HG03064 (cell line): Measurements from ENCODE around the gene RNF43.

Source experiments
- ATAC-seq: cut with Tn5 transposase; IDR thresholded peaks from one replicate; pipeline ENCODE4 v1.9.1; 2021; ENCODE audit warnings: low read depth; ENCODE audit not compliant: unreplicated experiment

RNF43 gene

DNA sequence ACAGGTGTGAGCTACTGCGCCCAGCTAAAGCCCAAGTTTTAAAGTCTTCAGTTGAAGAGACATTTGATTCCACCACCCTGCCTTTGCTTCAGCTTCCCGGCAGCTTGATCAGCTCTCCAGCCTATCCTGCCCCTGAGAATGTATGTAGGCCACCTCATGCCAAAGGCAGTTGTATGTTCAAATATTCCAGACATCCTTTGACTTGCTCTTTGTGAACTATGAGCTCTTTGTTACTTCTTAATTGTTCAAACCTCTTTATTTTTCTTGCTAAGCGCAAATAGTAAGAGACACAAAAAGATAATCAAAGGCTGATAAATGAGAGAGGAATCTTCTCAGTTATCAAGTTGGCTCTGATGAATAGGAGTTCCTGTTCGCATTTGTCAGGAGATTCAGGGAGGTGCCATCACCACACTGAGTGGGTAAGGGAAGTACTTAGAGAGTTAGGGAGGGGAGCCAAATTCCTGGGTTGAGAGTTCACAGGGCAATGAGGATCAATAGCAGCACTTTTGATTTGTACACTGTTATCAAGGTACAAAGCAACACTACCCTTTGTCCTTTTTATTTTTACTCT lies 33.4 kb downstream of the RNF43 start:
- ATAC-seq = no peak

DNA sequence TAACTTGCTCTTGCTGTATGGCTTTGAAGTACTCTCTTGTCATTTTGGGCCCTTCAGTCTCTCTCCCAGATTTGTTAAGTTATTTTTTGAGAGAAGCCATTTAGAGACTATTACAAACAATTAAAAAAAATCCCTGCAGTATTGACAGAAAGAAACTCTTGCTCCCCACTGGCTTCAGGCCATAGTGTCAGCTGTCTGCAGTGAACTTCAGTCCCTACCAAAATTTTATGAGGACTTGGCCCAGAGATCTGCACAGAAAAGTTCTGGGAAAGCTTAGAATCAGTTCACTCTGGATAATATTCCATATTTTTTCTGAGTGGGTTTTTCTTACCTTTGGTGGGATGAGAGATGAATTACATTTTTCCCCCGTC lies 34.5 kb downstream of the RNF43 start:
- ATAC-seq = no peak

DNA sequence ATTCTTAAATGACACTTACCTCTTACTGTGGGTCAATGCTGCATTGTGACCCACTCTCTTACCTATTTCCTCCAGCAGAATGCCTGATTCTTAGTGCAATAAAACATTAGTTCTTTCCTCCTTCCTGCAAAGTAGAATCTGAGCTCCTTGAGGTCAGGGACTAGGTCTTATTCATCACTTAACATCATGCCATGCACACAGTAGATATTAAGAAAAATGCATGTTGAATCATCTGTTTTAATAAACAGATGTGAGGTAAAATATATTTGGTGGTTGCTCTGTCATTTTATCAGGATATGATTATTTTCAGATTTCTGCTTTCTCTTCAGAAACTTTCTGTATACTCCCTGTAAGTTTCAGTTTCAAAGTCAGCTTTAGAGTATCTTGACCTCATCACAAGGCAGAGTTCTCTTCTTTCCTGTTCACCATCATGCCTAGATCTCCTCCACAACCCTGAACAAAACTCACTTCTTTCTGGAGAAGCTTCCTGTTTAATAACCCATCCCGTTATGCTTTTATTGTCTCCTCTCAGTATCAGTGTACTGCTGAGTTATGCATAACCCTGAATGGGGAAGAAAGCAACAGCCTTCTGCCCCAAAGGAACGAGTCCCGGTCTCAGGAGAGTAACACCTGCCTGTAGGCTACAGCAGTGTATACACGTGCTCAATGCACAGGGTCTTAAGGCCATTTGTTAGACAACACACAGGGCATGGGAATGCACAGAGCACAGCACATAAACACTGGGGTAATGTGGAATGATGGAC lies 35.0 kb downstream of the RNF43 start:
- no peak for ATAC-seq

DNA sequence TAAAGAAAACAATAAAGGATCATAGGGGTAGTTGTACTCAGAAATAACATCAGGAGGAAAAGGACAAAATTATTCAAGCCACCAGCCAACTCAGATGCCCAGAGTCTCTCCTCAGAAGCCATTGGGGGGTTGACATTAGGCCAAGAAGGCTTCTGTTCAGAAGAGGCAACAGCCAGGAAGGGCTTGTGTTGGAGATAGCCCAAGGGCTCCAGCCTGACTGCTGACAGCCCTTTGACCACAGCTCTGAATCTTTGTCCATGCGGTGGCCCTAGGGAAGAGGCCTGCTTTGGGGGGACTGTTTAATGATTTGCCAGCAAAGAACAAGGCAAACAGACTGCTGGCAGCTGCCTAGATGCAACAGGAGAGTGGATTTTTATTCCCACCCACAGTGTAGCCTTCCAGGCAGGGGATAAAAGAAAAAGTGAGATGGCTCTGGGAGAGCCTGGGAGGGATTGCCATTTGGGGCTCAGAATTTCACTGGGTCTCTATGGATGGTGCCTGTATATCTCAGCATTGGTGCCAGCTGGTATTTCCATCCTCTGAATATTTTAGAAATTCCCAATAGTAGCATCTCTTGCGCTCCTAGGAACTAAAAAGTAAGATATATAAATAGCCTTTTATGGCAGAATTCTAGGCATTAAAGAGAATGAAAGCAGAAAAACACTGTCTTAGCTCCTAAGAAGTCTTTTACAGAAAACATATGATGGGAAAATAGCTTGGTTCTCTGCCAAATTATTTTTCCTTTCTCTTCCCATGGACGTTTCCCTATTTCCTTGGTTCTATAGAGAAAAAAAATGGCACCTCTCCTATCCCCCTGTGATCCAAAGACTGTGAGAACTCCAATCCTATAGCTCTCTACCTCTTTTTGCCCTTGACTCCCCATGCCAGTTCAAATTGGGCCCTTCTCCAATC lies 36.0 kb downstream of the RNF43 start:
- no peak for ATAC-seq

DNA sequence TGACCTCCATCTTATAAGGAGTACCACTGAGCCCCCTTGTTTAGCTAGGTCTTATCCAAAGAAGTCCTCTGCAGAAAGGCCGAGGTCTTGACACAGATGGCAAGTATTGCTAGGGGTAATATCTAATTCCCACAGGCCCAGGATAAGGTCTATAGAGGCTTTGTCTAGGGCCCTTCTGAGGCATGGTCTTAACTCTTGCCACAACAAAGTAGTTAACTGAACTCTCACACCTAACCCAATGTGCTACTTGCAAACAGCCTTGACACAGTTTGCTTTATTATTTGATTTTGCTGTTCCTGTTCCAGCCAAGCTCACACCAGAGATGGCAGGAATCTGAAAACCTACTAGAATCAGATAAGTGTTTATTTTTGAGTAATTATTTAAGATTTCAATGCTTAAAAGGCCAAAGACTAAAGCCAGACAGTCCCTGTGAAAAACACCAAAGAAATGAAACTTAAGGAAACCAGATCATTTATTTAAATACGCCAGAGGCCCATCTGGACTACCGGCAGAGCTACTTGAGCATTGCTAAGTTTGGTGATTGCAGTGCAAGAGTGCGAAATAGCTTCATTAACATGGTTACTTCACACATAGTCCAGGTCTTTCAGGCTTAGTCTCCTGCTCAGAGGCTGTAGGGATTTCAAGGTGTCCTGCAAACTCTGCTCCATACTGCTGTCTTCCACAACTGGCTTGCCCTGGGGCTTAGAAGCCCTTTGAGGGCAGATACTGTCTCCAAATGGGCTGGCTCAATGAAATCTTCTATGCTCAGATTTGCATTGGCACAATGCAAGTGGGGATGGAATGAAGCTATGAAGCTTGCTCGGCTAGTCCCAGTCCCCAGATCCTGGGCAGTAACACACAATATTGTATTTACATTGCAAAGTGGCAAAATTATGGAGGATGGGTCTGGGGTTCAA lies 36.9 kb downstream of the RNF43 start:
- ATAC-seq = no peak

DNA sequence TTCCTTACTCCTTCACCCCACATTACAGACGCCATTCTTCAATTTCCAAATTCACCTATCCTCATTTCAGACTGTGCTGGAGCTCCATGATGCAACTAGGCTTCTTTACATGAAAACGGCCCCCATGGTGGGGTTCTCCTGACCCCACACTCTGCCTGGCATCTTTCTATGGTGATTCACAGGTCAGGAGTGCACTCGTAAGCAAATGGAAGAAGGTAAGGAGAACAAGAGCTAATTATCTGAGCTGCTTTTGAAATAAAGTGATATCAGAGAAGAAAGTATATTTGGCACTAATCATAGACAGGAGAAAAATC lies 37.9 kb downstream of the RNF43 start:
- no peak for ATAC-seq

DNA sequence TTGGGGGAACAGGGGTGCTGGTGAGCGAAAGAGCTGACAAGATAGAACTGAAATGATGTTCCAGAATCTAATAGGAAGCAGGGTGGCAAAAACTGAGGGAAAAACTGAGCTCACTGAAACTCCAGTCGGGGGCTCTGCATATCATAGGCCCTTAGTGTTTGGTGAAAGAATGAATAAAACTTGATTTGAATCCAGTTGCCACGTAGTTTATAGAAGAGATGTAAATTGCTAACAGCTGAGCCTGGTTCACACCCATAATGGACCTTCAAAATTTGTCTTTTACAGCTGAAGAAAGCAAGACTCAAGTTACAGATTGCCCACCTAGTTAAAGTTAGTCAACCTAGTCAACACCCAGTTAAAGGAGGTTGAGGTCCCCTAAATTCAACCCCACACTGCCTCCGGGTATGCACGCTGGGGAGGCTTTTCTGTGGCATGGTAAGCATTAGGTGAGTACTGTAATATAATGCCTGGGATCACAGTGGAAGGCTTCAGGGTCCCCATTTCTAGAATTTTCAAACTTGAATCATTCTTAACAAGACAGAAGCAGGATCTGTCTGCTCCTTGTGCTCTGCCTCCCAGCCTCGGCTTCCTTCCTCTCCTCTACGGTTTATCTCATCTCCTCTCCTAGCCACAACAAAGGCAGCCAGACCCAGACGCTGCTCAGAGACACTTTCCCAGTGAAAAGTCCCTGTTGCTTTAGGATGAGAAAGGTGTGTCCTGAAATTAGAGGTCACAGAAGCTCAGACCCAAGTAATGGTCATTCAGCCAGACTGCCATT lies 38.4 kb downstream of the RNF43 start:
- no peak for ATAC-seq

DNA sequence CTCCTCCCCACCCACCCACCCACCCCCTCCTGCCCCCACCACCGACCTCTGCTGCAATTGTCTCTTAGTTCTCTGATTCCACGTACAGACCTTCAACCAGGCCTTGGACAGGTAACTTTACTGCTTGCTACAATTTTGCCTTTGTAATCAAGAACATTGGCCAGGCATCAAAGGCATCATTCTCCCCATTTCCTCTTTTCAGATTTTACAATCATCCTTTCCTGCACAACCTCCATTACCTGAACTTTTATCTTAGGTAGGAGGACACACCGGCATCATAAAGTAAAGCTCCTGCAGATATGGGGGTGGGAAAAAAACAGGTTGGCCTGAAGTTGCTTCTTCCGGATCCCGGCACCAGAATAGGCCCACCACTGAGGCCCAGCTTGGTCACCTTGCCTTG lies 39.7 kb downstream of the RNF43 start:
- no peak for ATAC-seq

DNA sequence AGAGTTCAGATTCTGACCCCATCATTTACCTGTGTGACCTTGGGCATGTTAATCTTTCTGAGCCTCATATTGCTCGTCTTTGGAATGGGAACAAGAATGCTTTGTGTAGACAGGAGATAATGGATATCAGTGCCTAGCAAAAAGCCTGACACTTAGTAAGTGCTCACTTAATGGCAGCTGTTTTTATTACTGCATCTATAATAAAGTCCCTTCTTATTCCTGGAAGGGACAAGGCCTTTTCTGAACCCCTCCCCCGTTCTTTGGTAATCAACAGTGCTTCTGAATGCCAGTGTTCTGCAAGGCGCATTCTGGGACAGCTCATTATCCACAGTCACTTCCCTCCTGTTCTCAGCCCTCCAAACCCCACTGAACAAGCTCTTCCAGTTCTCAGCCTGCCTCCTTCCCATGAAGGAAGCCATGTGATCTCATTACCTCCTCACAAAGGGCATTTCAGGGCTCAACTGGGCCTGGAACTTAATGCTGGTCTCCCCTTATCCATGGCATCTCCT lies 40.2 kb downstream of the RNF43 start:
- ATAC-seq = no peak

DNA sequence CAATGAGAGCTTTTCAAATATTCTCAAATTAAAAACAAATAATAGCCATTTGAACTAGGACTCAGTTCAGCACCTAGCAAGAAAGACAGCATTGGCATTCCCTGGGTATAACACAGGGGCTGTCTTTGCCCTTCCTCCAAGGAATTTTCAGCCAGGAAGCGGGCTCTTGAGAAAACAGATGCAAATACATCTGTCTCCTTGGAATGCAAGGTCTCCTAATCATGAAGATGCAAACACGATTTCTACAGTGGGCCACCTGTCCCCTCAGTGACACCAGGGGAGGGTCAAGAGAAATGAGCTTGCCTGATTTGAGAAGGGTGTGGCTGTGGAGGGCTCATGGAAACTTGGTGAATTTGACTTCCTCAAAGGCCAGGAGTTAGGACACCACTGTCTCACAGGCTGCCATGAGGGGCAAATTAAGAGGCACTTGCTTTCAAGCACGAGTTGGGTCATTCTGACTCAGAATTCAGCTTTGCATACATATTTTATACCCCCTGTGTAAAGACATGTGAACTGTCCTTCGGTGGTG lies 40.8 kb downstream of the RNF43 start:
- no peak for ATAC-seq

DNA sequence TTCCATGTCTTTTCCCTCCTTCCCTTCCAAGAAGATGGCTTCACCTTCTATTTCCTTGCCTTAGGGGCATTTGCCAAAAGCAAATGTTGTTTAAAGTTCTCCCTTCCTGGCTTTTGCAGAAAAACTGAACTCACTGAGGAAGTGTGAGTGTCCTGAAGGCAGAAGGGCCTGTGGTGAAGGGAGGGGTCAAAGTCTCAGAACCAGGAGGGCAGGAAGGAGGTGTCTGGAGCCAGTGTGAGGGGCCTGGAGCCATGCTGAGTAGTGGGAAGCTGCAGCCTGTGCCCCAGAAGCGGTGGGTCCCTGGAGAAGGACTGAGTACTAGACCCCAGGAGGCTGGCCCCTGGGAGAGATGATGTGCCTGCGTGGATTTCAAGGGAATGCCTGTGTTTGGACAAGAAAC lies 41.5 kb downstream of the RNF43 start:
- no peak for ATAC-seq

DNA sequence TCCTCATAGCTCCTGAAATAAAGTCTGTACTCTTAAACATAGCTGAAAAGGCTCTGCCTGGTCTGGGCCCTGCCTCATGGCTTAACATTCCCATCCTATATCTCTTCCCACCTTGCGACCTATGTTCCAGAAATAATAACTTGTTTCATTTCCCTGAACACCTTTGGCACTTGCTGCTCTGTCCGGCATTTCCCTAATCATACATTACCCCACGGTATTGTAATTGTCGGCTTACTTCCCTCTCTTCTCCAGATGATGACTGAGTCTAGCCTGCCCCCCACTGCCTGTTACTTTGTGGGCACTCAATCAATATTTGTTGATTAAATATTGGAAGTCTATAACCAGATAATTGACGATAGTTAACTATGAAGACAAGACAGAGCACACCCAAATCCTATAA lies 42.1 kb downstream of the RNF43 start:
- no peak for ATAC-seq

DNA sequence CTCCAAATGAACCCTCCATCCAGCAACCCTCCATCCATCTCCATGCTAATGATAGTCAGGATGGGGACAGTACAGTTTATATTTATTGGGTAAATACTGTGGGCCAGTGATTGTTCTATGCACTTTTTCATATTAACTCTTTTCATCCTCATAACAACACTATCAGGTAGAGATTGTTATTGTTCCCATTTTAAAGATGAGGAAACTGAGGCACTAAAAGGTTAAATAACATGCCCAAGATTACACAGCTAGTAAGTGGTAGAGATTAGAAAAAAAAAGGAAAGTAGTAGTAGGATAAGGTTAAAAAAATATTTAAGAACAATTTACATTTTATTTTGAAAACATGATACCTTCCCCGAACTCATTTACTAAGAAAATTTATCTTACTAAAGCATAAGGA lies 43.4 kb downstream of the RNF43 start:
- no peak for ATAC-seq

DNA sequence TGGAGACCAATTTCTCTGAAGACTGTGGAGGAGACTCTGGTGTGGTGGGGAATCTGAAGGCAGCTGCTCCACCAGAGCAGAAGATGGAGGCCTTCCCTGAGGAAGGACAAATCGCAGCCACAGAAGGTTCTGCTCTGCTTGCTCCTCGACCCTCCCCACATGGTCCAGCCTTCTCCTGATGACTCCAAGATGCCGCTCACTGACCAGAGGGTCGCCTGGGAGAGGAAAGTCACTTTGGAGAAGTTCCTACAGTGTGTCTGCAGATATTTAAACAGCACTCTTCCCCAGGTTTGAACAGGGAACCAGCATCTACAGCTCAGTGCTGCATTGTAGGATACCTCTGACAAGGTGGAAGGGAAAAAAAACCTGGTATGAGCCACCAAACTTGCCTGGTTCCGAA lies 44.3 kb downstream of the RNF43 start:
- ATAC-seq = no peak

DNA sequence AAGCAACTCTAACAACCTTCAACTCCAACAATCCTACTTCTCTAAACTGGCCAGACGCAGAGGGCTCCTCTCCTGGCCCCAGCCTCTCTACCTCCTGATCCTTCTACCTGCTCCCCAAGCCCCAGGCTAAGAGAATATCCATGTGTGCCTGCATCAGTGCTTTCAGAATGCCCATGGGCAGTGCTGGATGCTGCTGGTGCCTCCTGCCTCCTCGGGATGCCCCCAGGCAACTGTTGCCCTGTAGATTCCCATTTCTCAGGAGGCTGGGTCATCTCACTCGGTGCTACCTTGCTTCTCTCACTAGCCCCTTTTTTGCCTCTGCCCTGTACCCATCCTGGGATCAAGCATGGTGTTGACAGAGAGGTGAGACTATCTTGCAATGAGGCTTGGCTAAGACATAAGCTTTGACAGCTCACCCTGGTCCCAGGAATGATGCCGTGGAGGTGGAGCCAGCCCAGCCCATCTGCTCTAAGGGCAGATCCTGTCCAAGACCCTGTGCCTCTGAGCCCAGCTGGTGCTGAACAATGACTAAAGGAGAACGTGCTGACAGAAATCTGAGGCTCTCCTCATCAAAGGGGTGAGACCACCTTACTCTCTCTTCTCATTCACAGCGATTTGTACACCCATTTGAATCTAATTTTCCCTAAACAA lies 45.9 kb downstream of the RNF43 start:
- ATAC-seq = no peak

DNA sequence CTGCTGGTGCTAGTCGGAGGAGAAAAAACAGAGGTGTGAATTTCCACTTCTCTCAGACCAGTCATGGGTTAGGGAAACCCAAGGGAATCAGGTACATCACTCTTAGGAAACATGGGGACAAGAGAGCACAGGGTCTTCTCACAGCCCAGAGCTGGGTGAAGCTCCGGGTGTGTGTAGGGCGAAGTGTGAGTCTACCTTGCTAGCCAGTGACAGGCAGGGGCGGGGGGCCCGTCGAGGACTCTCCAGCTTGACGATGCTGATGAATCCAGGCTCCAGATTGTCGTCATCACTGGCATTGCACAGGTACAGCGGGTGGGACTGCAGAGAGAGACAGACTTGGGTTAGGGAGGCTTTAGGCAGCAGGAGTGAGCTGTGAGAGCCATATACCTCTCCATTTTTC lies 46.6 kb downstream of the RNF43 start:
- ATAC-seq = no peak

DNA sequence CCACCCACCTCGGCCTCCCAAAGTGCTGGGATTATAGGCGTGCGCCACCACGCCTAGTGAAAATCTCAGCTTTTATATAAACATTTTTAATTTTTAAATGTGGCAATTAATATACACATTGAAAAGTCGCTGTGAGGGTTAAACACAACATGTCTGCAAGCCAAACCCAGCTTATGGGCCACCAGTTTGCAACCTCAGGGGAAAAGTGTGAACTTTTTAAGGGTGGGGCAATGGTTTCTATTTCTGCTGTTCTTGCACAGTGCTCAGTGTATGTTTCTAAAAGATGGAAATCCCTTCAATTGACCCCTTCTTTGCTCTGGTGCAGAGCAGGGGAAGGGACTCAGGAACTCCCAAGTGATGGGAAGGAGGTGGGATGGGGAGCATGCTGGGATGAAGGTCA lies 47.0 kb downstream of the RNF43 start:
- no peak for ATAC-seq

DNA sequence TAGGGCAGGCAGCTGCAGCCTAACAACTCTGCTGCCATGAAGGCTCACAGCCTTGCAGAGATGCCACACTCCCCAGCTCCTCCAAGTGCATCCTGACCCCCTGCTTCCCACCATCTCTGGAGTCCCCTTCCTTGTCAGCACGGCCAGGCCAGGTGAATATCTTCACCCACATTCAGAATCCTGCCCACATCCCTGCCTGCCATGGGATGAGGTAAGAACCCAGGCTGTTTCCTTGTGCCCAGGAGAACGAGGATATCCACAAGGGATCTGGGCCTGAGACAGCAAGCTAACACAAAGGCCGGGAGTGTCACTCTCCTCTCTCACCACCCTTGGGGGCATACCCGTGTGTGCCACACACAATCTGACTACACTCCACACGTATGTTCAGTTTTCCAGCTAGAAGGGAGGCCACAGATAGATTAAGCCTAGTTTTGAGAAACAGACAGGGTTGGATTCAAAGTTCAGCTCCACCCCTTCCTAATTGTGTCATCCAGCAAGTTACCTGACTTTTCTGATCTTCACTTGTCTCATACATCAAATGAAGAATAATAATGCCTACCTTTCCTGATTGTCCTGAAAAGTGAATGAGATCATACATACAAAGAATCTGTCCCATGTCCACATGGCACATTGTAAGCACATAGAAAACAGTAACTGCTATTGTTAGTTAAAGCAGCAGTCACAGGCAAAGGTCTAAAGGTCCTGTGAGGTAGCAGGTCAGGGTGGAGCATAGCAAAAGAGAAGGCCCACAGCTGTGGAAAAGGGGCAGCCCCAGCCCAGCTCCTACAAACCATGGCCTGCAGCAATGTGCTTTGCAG lies 47.9 kb downstream of the RNF43 start:
- no peak for ATAC-seq
